Daoy (cell line): ENCODE data around the gene MYLK3. TPM values are rescaled to one million over a fixed set of nuclear protein-coding genes. Genes with fewer than 3 reads are reported as not detected.

Experiments used
- DNase-seq: peaks from one replicate; pipeline ENCODE4 v3.0.0-alpha.2; 2015; ENCODE audit warnings: low read depth
- total RNA-seq: library from RNA; depleted of rRNA; stranded (reverse); fragments of >200 nt; shearing (Covaris generic); gene quantifications from 2 replicates; pipeline ENCODE4 v1.2.3, GENCODE V29; 2014

Gene MYLK3
- total RNA-seq, 1 experiment from 2014 or later: 0.11 TPM

DNA sequence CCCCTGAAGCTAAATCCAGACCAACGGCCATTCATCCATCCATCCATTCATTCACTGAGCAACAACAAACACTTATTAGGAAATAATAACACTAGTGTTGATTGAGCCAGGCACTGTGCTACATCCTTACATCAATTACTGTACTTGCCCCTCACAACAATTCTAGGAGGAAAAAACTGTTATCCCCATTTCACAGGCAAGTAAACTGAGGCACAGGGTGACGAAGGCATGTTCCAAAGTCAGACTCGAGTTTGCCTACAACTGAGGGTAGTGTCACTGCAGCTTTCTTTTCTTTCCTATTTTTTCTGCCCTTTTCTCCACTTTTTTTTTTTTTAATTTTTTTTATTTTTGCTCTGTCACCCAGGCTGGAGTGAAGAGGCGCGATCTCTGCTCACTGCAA is 11.2 kb upstream of the MYLK3 start:
- no peak for DNase-seq

DNA sequence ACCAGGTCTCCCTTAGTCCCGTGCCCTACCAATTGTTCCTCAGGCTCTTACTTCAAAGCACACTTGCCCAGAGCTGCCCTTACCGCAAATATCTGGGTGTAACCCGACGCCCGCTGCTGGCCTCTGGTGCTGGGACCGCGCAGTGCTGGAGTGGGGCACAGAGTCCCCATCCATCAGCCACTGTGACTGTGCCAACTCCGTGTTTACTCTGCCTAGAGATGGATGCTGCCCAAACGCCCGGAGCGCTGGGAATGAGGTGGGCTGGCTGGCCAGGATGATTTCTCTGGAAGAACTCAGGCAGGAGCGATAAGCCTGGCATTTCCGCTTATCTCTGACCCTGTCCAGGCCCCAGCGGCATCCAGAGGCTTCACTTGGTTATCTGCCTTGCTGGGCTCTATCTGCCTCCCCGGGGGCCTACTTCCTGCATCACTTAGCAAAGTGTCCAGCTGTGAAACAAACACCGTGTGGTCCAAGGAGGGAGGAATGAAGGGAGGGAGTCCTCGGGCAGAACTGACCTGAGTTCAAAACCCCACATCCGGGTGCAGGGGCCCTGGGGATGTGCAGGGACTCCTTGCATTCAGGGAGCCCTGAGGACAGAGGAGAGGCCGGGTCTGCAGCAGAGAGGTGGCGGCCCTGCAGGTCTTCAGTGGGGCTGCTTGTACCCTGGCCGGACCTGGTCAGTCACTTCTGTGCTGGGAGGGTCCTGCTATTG is 9.4 kb upstream of the MYLK3 start:
- DNase-seq: peak; percentile 30

DNA sequence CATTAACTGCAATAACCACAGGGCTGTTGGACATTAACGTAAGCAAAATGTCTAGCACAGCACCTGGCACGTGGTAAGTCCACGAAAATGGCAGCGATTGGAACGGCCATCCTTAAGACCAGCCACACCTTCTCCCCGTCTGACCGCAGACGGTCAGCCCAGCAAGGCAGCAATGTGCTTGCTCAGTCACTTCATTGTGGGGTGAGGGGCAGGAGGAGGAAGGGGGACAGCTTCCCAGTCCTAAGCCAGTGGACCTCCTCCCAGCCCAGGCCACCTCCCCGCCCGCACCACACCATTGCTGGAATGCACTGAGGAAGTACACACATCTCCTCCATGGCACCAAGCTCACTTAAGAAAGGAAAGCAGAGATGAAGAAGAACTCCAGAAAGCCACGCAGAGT is 8.6 kb upstream of the MYLK3 start:
- DNase-seq: no peak

DNA sequence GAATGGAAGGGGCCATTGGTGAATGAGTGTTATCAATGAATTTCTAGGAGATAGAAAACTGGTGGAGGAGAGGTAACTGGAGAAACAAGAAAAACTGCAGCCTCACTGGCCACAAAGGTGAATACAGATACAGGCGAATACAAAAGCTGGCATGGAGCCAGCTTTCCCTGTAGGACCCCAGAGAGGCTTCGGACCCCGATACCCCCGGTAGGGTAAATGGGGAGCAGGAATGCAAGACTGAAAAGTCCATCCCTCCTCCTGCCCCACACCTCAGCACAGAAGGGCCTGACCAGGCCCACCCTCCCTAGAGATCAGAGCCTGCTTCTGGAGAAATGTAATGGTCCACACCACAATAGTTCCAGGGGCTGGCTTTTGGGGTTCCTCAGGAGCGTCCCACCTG is 4.9 kb upstream of the MYLK3 start:
- no peak for DNase-seq

- DNase-seq: no peak
Measured at GRCh38 chr16:46751381-46751780, 3.2 kb upstream of the MYLK3 start.

GRCh38 chr16:46748775-46749705 is 896 bp upstream of the MYLK3 start:
- no peak for DNase-seq

DNA sequence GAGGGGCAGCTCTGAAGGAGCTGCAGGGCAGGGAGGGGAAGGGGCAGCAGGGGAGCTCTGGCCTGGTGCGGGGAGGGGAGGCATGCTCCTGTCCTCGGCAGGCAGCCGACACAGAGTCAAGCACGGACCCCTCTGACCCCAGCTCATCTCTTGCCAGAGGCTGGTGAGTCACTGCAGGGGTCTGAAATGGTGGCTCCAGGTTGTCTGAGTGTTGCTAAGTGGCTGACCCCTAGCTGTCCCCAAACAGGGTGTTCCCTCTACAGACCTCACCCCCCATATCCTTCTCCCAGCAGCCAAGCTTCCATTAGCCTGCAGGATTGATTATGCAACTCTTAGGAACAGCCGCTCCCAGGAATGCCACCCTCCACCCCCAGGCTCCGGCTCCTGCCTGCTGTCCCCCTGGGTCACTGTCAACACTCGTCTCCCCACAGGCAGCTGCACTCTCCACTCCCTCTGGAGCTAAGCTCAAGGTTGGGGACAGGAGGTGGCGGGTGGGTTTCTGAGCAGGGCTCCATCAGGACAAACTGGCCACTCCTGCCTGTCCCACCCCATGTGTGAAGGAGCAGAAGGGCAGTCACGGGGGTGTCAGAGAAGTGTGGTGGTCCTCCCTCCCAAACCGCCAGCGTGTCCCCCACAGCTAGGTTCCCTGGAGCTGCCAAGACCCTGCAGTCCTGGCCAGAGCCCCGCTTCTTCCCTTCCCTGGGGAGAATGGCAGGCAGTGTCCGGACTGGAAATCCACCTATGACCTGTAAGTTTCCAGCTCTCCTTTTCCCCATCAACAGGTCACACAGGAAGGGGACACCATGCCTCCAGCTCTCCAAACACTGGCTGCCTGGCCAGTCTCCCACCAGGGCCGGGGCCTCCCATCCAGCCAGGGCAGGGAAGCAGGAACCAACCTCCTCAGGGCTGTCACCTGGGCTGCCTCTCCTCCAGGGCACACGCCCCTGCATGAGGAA is 1.0 kb downstream of the MYLK3 start:
- no peak for DNase-seq

DNA sequence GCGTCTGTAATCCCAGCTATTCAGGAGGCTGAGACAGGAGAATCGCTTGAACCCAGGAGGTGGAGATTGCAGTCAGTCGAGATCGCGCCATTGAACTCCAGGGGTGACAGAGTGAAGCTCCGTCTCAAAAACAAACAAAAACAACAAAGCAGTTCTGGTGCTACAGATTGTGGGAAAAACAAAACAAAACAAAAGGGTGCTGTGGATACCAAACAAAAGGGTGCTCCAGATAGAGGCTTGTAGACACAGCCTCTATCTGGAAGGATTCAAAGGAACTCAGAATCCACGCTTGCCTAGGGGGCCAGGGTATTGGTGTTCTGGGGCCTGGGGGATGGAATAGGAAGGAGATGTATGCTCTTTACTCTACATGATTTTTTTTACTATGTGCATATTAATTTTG is 2.5 kb downstream of the MYLK3 start:
- DNase-seq: no peak

- DNase-seq: no peak
Measured at GRCh38 chr16:46743232-46743719, 4.9 kb downstream of the MYLK3 start.

GRCh38 chr16:46739934-46740333 is 8.2 kb downstream of the MYLK3 start:
- DNase-seq: no peak

DNA sequence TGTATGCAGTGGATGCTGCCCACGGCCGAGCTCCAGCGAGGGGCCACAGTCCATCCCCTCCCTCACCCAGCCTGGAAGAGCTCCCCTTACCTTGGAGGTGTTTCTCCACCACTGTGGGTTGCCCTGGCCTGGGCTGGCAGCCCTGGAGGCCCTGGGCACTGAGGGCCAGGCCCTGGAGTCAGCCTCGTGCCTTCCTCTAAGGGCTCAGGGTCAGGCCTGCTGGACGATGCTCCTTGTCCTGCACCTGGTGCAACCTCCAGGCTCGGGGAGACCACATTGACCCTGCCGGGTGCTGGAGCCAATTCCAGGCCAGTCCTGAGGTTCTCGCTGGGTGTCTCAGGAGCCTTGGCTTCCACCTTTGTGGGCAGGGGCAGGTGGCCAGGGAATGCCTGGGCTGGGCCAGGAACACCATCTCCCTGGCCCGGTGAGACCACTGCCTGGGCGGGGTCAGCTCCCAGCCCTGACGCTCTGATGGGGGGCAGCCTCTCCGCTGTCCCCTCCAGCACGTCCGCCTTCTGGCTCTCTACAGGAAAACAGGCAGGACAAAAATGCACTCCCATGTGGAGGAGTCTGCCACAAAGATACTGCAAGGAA is 10.4 kb downstream of the MYLK3 start:
- DNase-seq: no peak

- DNase-seq: peak; percentile 33
Measured at GRCh38 chr16:46736695-46737094, 11.4 kb downstream of the MYLK3 start.

GRCh38 chr16:46733319-46733830 is 14.8 kb downstream of the MYLK3 start:
- DNase-seq: no peak

DNA sequence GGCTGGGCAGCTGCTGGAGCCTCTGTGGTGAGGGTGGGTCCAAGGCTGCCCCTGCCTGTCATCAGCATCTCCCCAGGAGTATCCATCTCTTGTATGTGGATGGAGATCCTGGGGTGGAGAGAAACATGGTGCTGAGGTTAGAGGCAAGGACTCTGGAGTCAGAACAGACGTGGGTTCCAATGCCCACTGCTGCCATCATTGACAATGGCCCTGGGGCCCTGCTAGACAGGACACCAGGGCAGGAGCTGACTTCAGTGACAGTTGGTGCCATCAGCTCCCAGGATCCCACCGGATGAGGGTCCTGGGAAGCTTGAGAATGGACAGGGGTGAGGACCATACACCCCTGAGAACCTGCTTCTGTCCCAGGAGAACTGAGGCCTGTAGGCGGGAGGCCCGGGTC is 15.6 kb downstream of the MYLK3 start:
- no peak for DNase-seq

- no peak for DNase-seq
Measured at GRCh38 chr16:46731691-46732555, 16.2 kb downstream of the MYLK3 start.

DNA sequence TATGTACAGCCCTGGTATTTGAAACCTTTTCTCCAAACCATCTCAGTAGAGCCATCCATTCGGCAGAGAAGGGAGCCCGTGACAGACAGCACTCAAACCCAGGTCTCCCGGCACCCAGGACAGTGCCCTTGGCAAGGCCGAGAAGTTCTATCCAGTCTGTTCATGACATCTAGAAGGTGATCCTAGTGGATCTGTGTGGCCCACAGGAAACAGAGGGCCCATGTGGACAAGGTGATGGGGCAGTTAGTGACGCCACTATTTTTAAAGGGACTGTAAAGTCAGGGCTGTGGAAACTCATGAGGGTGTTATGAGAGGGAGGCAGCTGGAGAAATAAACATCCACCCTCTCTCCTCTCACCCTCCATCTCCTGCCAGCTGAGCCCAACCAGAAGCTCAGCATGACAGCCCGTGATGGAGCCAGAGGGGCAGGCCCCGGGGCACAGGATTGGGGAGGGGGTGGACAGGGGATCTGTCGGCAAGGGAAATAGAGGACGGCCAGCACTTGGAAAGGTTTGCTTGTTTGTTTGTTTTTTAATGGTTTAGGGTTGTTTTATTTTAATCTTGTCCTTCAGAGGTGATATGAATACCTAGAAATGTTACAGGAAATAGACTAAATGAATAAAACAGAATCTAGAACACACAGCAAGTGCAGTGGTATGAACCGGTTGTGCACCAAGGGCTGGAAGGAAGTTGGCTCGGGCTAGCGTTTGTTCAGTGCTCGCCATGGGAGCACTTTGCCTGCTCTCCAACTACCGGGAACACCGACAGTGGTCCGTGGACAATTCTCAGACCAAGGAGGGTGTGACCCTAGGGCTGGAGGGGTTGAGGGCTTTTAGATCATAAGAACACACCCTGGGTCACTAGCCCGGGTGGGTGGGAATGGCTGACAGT is 17.1 kb downstream of the MYLK3 start:
- DNase-seq: no peak

DNA sequence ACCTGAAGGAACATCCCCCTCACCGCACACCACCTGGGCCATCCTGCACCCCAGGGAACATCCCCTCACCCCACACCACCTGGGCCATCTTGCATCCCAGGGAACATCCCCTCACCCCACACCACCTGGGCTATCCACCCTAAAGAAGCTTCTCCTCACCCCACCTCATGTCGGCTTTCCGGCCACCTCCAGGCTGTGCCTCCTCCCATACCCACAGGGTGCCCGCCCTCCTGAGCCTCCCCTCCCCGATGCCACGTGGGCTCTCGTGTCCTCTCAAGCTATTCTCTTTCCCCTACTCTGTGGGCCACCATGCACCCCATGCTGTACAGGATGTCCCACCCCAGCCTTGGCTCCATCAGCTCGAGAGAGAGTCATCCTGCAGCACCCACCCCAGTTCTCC is 18.0 kb downstream of the MYLK3 start:
- no peak for DNase-seq

DNA sequence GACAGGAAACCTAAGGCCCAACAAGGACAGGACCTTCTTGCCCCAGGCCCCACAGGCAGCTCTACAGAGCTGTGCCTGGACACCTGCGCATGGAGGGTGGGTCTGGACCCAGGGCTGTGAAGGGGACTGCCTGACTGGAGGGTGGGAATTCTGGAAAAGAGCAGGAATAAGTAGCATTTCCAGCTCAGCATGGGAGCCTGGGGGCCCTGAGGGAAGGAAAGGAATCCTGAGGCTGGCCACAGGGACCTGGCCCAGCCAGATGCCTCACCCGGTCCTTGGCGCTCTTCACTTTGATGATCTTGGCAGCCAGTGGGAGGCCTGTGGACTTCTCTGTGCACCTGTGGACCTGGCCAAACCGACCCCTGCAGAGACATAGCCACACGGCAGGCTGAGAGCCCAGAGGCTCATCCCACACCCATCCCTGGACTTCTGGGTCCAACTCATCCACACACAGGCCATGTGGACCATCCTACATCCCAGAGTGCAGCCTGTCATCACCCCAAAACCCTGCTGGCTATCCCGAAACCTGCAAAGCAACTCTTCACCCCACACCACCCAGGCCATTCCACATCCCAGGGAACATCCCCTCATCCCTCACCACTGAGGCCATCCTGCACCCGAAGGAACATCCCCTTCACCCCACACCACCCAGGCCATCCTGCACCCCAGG is 18.7 kb downstream of the MYLK3 start:
- DNase-seq: no peak

DNA sequence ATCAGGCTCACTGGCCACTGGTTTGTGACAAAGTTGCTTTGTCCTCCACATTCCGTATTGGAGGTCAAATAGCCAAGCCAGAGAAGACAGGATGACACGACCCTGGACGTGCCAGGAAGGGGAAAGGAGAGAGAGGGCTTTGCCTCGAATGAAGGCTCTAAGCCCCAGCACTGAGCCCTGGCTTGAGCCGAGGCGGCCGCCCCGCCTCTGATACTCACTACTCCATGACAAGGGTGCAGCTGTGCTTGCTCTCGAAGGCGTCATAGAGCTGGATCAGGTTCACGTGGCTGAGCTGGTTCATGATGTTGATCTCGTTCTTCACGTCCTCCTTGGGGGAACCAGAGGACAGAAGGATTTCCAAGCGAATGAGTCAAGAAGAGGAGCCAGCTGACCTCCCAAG is 19.3 kb downstream of the MYLK3 start:
- no peak for DNase-seq
